Measurements from ENCODE around the gene FCER1G. TPM values are rescaled to one million over a fixed set of nuclear protein-coding genes. Genes with fewer than 3 reads are reported as not detected.
A peak's percentile ranks its signal among the peaks of the same experiment; 100 is the strongest.

Gene FCER1G
- total and polyA plus RNA-seq, 10 donors: 148 to 402 (median 243) TPM

DNA sequence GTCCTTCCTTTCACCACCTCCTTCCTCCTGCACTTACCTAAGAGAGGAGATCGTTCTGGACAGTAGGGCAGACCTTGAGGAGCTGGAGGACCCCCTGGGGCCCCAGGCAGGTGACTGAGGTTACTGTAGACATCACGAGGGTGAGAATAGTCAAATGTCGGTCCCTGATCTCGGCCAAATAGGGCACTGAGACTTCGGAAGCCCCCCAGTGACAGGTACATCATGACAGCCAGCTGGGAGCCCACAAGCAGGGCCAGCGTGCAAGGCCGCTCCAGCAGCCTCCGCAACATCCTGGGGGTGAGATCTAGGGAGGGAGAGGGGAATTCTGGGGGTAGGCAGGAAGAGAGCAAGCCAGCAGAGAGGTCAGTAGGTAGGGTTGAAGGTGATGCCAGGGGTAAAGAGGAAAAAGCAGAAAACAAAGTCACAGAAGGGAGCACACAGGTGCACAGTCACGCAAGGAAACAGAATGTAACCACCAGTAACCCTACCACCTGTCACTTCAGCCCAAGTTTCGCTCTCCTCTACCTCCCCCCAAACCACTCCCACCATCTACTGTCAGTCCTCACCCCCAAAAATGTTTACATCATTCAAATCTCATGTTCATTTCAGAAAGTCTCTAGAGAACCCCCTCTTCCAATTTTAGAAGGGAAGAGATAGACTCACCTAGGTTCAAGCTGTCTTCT lies 39.2 kb upstream of the FCER1G start:
- peaks cover 5 to 53% (median 47%) of the 10 kb centered on the region in 6 donors for H3K36me3 ChIP-seq
- H3K27me3 ChIP-seq (replicated peaks in 1 of 7): no peaks in the 10 kb centered on the region
- 75 to 85% (median 83%) methylated on average over 10 of the region's 10 CpGs for WGBS, 5 donors
- no peaks in the 10 kb centered on the region for H3K9me3 ChIP-seq
- peaks cover 18 to 83% (median 50%) of the 10 kb centered on the region in 6 donors for H3K4me1 ChIP-seq
- TF ChIP-seq, protein P1, sequence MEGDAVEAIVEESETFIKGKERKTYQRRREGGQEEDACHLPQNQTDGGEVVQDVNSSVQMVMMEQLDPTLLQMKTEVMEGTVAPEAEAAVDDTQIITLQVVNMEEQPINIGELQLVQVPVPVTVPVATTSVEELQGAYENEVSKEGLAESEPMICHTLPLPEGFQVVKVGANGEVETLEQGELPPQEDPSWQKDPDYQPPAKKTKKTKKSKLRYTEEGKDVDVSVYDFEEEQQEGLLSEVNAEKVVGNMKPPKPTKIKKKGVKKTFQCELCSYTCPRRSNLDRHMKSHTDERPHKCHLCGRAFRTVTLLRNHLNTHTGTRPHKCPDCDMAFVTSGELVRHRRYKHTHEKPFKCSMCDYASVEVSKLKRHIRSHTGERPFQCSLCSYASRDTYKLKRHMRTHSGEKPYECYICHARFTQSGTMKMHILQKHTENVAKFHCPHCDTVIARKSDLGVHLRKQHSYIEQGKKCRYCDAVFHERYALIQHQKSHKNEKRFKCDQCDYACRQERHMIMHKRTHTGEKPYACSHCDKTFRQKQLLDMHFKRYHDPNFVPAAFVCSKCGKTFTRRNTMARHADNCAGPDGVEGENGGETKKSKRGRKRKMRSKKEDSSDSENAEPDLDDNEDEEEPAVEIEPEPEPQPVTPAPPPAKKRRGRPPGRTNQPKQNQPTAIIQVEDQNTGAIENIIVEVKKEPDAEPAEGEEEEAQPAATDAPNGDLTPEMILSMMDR (IDR thresholded peaks at IDR 0.05 in 8 of 11, conservative IDR thresholded peaks at IDR 0.05 in 3 of 11): no peak
- no peak for TF ChIP-seq POLR2AphosphoS5 (IDR thresholded peaks at IDR 0.05)
- TF ChIP-seq POLR2A (IDR thresholded peaks at IDR 0.05): no peak
- peak overlapping the region in 6 of 8 donors; percentile 71 to 95 (median 76) for H3K4me3 ChIP-seq
- peak; percentile 76 for DNase-seq
- intact Hi-C loops (cut with DNase I; ENCODE audit: low total_unique reads): no loop called here
- peak overlapping the region in 7 of 8 donors; percentile 79 to 95 (median 93) for H3K27ac ChIP-seq

DNA sequence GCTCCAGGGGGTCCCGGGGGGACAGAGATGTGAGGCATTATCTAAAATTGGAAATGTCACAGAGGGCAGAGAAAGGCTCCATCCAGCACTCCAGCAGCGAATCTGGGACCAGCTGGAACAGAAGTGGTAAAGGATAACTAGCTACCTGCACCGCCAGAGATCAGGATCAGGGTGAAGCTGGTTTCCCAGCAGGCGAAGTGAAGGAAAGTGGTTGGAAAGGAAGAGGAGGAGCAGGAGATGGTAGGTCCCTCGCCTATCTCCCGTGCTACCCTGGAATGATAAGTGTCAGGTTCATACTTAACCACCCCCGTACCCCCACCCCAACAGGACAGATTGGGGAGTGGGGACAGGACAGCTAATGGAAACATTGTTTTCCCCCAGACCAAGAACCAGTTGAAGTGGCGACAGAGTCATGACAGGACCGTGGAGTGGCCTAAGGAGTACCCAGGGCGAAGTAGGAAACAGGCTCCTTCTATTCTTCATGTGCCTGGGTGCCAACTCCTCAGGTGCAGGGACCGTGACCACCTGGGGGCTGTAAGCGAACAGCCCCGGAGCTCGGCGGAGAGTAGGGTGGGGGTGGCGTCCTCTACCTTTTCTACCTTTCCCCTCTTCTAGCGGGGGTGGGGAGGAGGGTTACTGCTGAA lies 38.5 kb upstream of the FCER1G start:
- intact Hi-C loops (cut with DNase I; ENCODE audit: low total_unique reads): no loop called here
- Histone ChIP-seq H3K27me3 (replicated peaks in 1 of 7) (no peaks in the 10 kb centered on the region), H3K4me3 (peak overlapping the region; percentile 71 to 95 (median 76)), H3K27ac (peak overlapping the region; percentile 79 to 95 (median 92)), H3K9me3 (no peaks in the 10 kb centered on the region), H3K36me3 (peaks cover 3 to 46% (median 41%) of the 10 kb centered on the region in 6 donors), H3K4me1 (peaks cover 18 to 89% (median 57%) of the 10 kb centered on the region in 6 donors)
- WGBS, 5 donors: 19 to 27% (median 24%) methylated on average over 16 to 17 of the region's 17 CpGs
- DNase-seq: peak; percentile 57
- TF ChIP-seq, protein P1 (IDR thresholded peaks at IDR 0.05 in 8 of 11, conservative IDR thresholded peaks at IDR 0.05 in 3 of 11): no peak
- TF ChIP-seq POLR2AphosphoS5 (IDR thresholded peaks at IDR 0.05) (no peak), POLR2A (IDR thresholded peaks at IDR 0.05) (no peak)

DNA sequence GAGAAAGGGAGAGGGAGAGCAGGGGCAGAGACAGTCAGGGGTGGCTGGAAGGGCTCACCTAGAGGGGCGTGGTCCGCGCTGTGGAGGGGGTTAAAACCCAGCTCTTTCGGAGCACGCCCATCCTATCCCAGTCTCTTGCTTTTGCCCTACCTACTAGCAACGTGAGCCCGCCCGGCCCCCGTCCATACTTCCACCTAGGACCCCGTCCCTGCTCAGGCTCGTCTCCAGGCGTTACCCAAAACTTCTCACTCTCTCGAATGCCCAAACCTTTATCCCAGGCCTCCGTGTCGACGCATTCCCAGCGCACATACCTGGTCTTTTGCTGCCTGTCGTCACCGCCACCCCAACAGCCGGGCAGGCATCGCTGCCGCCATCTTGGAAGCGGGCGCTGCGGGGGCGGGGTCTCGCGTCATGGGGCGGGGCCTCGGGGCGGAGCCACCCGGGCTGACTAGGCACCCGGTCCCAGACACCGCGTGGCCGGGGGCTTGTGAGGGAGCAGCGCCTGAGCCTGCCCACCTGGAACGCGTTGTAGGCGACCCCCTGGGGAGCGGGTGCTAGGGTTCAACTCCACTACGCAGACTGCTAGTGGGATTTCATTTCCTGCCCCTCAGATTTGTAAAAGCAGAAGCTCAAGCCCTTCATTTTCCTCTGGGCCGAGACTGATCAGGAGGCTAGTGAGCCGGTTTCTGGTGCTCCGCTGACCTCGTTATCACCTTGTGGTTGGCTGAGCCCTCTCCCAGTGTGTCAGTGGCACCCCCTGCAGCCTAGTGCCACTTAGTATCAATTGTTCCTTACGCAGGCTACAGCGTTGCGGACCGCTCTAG lies 37.8 kb upstream of the FCER1G start, which contains the start of gene B4GALT3:
B4GALT3 (minus strand) TSS at position 396 of the 824 bp plus-strand sequence. CDS start 1,447 bp downstream, outside the sequence.
- DNase-seq: peak; percentile 98
- Histone ChIP-seq H3K27me3 (replicated peaks in 1 of 7) (no peaks in the 10 kb centered on the region), H3K4me1 (peaks cover 25 to 90% (median 64%) of the 10 kb centered on the region in 6 donors), H3K27ac (peak within 1 kb of the TSS; percentile 79 to 95 (median 92)), H3K36me3 (peaks cover 0 to 39% (median 33%) of the 10 kb centered on the region in 6 donors), H3K9me3 (no peaks in the 10 kb centered on the region), H3K4me3 (peak within 1 kb of the TSS; percentile 71 to 95 (median 76))
- intact Hi-C loops (cut with DNase I; ENCODE audit: low total_unique reads): no loop called here
- TF ChIP-seq, protein P1 (IDR thresholded peaks at IDR 0.05 in 8 of 11, conservative IDR thresholded peaks at IDR 0.05 in 3 of 11): peak in 2 of 11 experiments; percentile 8 to 16
- TF ChIP-seq POLR2A (IDR thresholded peaks at IDR 0.05): peak; percentile 44 to 65 (median 56)
- peak; percentile 94 to 95 (median 95) for TF ChIP-seq POLR2AphosphoS5 (IDR thresholded peaks at IDR 0.05)
- WGBS, 5 donors: 6 to 11% (median 6%) methylated on average over 26 to 50 of the region's 50 CpGs
